Measurements from ENCODE around the gene RAB44. TPM values are rescaled to one million over a fixed set of nuclear protein-coding genes. Genes with fewer than 3 reads are reported as not detected.

RAB44 gene
- polyA plus RNA-seq, 4 donors, result 0.06 to 0.09 (median 0.08) TPM; not detected in 1

DNA sequence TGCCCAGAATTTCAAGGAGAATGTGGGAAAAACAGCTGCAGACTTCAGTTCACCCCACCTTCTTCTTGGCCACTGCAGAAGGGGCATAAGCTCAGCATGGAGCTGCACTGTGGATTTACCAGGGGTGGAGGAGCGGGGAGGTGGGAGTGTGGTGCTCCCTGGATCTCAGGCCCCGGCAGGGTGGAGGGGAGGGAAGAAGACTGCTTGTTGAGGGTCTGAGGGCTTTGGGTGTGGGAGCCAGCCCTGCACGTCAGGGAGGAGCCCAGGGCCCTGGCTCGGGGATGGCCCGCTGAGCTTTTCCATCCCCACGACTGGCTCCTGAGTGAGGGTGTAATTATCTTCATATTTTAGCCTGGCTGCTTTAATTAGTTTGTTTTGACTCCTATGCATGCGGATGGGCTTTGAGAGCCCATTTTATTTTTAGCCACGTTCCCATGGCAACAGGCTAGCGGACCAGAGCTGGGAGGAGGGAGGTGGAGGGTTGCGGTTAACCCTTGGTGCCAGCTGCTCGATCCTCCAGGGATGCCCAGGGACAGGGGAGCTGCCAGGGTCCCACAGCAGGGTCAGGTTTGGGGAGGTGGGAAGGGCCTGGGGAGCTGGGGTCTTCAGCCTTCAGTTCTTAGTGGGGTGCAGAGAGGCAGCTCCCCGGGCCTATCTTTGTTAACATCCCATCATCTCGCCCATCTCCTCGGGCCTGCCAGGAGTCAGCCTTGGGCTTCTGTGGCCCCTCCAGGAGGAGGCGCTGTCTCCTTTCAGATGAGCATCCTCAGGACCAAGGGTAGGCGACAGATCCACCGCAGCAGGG, 68.2 kb downstream of the RAB44 start:
- peak; percentile 66 to 80 (median 74) for DNase-seq (ENCODE audit: low read depth in 4 of 4, low spot score in 3 of 4)

DNA sequence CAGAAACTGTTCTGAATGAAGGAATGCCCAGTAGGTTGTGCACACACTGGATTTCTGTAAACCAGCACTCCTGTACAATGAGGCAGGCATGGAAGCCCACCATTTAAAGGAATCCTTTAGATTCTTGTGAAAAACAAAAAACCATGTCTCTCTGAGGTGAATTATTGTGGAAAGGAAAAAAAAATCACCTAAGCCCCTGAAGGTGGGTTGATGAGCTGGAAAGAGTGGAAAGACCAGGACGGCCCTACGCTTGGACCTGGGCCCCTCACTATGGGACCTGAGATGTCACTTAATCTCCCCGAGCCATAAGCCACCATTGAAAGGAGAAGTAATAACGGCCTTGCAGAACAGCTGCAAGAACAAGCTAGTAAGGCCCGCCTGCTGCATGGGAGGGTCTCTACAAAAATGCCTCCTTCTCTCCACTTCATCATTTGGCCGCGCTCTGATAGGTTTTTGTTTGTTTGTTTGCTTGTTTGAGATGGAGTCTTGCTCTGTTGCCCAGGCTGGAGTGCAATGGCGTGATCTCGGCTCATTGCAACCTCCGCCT, 68.8 kb downstream of the RAB44 start:
- no peak for DNase-seq (ENCODE audit: low read depth in 4 of 4, low spot score in 3 of 4)

GRCh38 chr6:36769183-36769675, 71.6 kb downstream of the RAB44 start:
- no peak for DNase-seq (ENCODE audit: low read depth in 4 of 4, low spot score in 3 of 4)

DNA sequence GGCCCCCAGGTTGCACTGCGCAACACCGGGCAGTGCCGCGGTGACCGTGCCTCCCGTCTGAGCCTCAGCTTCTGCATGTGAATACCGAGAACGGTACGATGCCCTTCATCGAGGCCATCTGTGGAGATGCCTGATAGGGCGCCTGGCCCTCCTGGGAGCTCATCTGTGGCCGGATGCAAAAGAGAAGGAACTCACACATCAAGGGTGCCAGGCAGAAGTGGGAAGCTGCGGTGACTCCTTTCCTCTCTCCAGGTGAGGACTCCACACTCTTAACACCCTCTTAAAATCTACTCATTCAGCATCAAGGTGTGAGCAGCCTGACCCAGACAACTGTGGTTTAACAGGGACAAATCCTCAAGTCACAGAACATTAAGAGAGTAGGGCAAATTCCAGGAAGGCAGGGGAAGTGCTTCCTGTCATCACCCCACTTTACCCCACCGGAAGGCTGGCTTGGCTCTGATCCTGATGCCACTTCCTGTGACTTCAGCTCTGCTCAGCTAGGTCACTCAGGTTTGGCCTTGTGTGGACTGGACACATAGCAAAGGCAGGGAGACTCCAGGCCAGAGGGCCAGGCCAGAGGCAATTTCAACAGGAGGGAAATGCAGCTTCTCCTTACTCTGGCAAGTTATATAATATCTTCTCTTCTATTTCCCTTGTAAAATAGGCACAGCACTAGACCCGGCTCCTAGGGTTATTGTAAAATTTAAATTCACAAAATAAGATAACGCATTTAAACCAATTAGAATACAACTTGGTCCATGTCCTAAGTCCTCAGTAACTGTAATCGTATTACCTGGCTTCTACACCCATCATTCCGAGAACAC, 72.3 kb downstream of the RAB44 start:
- no peak for DNase-seq (ENCODE audit: low read depth in 4 of 4, low spot score in 3 of 4)

GRCh38 chr6:36771145-36771544, 73.5 kb downstream of the RAB44 start:
- no peak for DNase-seq (ENCODE audit: low read depth in 4 of 4, low spot score in 3 of 4)

DNA sequence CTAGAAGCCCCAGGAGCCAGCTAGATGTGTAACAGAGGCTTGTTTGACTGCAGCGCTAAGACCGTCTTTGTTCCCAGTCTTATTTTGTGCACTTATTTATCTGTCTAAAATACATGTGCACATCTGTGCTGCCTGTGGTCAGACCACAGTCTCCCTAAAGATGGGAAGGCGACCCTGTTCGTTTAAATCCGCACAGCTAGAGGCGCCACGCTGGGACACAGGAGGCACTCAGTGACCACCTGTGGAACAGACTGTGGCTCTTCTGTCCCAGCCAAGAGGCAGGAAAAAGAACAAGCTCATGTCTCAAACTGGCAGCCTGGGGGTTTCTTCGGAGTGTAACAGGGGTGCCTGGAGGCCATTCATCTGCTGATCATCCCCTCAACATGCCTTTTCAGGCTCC, 74.8 kb downstream of the RAB44 start:
- DNase-seq (ENCODE audit: low read depth in 4 of 4, low spot score in 3 of 4), result no peak

- DNase-seq (ENCODE audit: low read depth in 4 of 4, low spot score in 3 of 4), result no peak
Measured at GRCh38 chr6:36774331-36774730, 76.7 kb downstream of the RAB44 start.

DNA sequence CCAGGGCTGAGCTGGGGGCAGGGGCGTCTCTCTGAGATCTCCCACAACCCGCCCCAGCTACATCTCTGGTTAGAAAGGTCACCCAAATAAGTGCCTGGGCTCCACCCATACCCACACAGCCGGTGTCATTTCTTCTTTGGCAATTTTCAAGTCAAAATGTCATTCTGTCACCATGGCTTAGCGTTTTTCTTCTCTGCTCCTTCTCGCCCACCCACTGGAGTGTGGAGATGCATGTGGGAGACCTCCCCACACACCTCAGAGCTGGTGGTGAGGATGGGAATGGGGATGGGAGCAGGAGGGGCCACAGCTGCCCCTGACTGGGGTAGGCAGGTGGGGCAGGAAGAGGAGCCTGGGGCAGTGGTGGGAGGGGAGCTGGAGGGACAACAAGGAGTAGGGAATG, 78.5 kb downstream of the RAB44 start:
- DNase-seq (ENCODE audit: low read depth in 4 of 4, low spot score in 3 of 4), result no peak

- DNase-seq (ENCODE audit: low read depth in 4 of 4, low spot score in 3 of 4), result no peak
Measured at GRCh38 chr6:36777801-36778200, 80.2 kb downstream of the RAB44 start.

GRCh38 chr6:36779227-36779626, 81.6 kb downstream of the RAB44 start:
- DNase-seq (ENCODE audit: low read depth in 4 of 4, low spot score in 3 of 4), result no peak

- DNase-seq (ENCODE audit: low read depth in 4 of 4, low spot score in 3 of 4), result no peak
Measured at GRCh38 chr6:36780442-36781177, 83.0 kb downstream of the RAB44 start.

DNA sequence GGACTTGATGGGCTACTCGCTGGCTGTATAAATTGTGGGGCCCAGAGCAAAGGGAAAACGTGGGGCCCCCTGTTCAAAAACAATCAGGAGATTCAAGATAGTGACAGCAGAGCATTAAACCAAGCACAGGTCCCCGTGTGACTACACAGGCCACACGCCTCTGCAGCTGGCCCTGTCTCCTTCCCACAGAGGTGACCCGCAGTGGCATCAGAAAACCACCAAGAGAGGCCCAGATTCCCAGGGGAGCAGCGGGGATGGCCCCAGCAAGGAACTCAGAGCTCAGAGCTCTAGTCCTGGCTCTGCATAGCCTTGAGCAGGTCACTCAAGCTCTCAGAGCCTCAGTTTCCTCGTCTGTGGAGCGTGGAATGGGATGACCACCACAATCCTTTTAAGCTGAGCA, 84.0 kb downstream of the RAB44 start:
- DNase-seq (ENCODE audit: low read depth in 4 of 4, low spot score in 3 of 4), result no peak

Other genes with a start within 250 kb of the RAB44 start
- gene STK38, start 150.3 kb upstream of the RAB44 start, polyA plus RNA-seq (ENCODE audit: insufficient read length in 4 of 4), result 10 to 100 TPM; 48.1 to 63.5 (median 50.9) TPM
- 100 to 1,000 TPM; 583 to 634 (median 599) TPM for gene SRSF3, start 103.5 kb upstream of the RAB44 start, polyA plus RNA-seq (ENCODE audit: insufficient read length in 4 of 4)
- 10 to 100 TPM in 2 of 4 donors, 1 to 10 TPM in 2; 9.1 to 17.5 (median 12.3) TPM for gene CDKN1A, start 19.1 kb upstream of the RAB44 start, polyA plus RNA-seq (ENCODE audit: insufficient read length in 4 of 4)
- 10 to 100 TPM; 12.5 to 14.8 (median 13.3) TPM for gene CPNE5, start 141.6 kb downstream of the RAB44 start, polyA plus RNA-seq (ENCODE audit: insufficient read length in 4 of 4)
- 10 to 100 TPM; 52.8 to 65.0 (median 60.7) TPM for gene PPIL1, start 177.0 kb downstream of the RAB44 start, polyA plus RNA-seq (ENCODE audit: insufficient read length in 4 of 4)
- gene C6orf89, start 188.1 kb downstream of the RAB44 start, polyA plus RNA-seq (ENCODE audit: insufficient read length in 4 of 4), result 10 to 100 TPM; 47.1 to 56.1 (median 55.1) TPM

Data from right renal pelvis (tissue), 4 donors.